H1 (cell line): ENCODE measurements around the gene KDM2A. TPM values are rescaled to one million over a fixed set of nuclear protein-coding genes. Genes with fewer than 3 reads are reported as not detected.

ENCODE experiments used
- CTCF ChIA-PET: fragments of 300-600 bp; sonication (Branson Sonifier 250); formaldehyde crosslinking; loops from one replicate; lab custom pipeline; 2021; ENCODE audit not compliant: partially characterized antibody; lab: Charles Lee
- POLR2A ChIA-PET: fragments of 300-600 bp; sonication (Branson Sonifier 250); formaldehyde crosslinking; loops from one replicate; lab custom pipeline; 2021; ENCODE audit warnings: inconsistent platforms; ENCODE audit not compliant: partially characterized antibody; lab: Charles Lee
- DNase-seq, 2 experiments: peaks; one replicate each; pipeline versions ENCODE4 v3.0.0 to v3.0.0-alpha.2; 2010 to 2022; ENCODE audit warnings: low spot score in 2 of 2, low read depth in 1 of 2, mixed read lengths in 1 of 2
- FAIRE-seq: peaks from 2 replicates; lab custom pipeline; 2011; peaks lifted over from hg19 to GRCh38; lab: Jason Lieb, UNC
- H2AFZ ChIP-seq: 2 replicates; pipeline ENCODE4 v1.8.1; 2012; ENCODE audit warnings: low read length, inconsistent platforms
- H2AK5ac ChIP-seq: 2 replicates; pipeline ENCODE4 v1.6.1; 2013; ENCODE audit warnings: low read depth, low read length
- H2BK120ac ChIP-seq: replicated peaks from 2 replicates; pipeline ENCODE3; 2013; ENCODE audit warnings: low read depth, low read length, inconsistent platforms
- H2BK12ac ChIP-seq: 2 replicates; pipeline ENCODE4 v1.6.1; 2013; ENCODE audit warnings: low read depth, low read length
- H2BK15ac ChIP-seq: 2 replicates; pipeline ENCODE4 v1.6.1; 2013; ENCODE audit warnings: low read length
- H2BK20ac ChIP-seq: 2 replicates; pipeline ENCODE4 v1.6.1; 2013; ENCODE audit warnings: low read length
- H2BK5ac ChIP-seq: 2 replicates; pipeline ENCODE4 v1.6.1; 2013; ENCODE audit warnings: low read depth, low read length
- H3K14ac ChIP-seq: 2 replicates; pipeline ENCODE4 v1.6.1; 2013; ENCODE audit warnings: inconsistent platforms; ENCODE audit not compliant: insufficient read length
- H3K18ac ChIP-seq: 2 replicates; pipeline ENCODE4 v1.6.1; 2013; ENCODE audit warnings: low read length; ENCODE audit errors: extremely low read depth
- H3K23ac ChIP-seq: 2 replicates; pipeline ENCODE4 v1.6.1; 2013; ENCODE audit warnings: inconsistent platforms; ENCODE audit not compliant: insufficient read length
- H3K23me2 ChIP-seq: 2 replicates; pipeline ENCODE4 v1.6.1; 2013; ENCODE audit warnings: low read depth, low read length
- H3K27ac ChIP-seq: 2 replicates; pipeline ENCODE4 v1.6.1; 2011; ENCODE audit warnings: low read depth, low read length, inconsistent platforms
- H3K27me3 ChIP-seq, 4 experiments: replicated peaks in 1 of 4; 1 replicate in 1 of 4; 2 replicates in 3 of 4; pipeline versions ENCODE4 v1.6.1 to v1.8.1; 2011 to 2013; ENCODE audit warnings: low read length in 3 of 4, mild to moderate bottlenecking in 3 of 4, inconsistent platforms in 2 of 4, mixed read lengths in 2 of 4, moderate library complexity in 1 of 4; ENCODE audit not compliant: control insufficient read depth in 3 of 4, insufficient read depth in 3 of 4; ENCODE audit errors: extremely low read depth in 1 of 4
- H3K36me3 ChIP-seq, 4 experiments: 2 replicates each; pipeline versions ENCODE4 v1.6.1 to v1.8.1; 2011 to 2013; ENCODE audit warnings: mild to moderate bottlenecking in 4 of 4, low read length in 3 of 4, moderate library complexity in 2 of 4, control low read depth in 1 of 4, inconsistent platforms in 1 of 4; ENCODE audit not compliant: insufficient read depth in 4 of 4, control insufficient read depth in 2 of 4
- H3K4ac ChIP-seq: replicated peaks from 2 replicates; pipeline ENCODE3; 2013; ENCODE audit warnings: low read length, low read depth, mixed read lengths, inconsistent platforms; ENCODE audit not compliant: insufficient read length
- H3K4me1 ChIP-seq, 4 experiments: replicated peaks in 1 of 4; 1 replicate in 1 of 4; 2 replicates in 3 of 4; pipeline versions ENCODE4 v1.6.1 to v1.8.1; 2011 to 2013; ENCODE audit warnings: low read length in 3 of 4, inconsistent platforms in 2 of 4, mixed read lengths in 1 of 4; ENCODE audit not compliant: insufficient read depth in 4 of 4, control insufficient read depth in 3 of 4
- H3K4me2 ChIP-seq, 2 experiments: 2 replicates each; pipeline versions ENCODE4 v1.6.1 to v1.8.1; 2011 to 2013; ENCODE audit warnings: low read depth in 2 of 2, low read length in 2 of 2, control low read depth in 1 of 2, inconsistent platforms in 1 of 2, mild to moderate bottlenecking in 1 of 2; ENCODE audit not compliant: insufficient read depth in 1 of 2
- H3K4me3 ChIP-seq, 4 experiments: fragments of 200-600, 300-600 bp in 1 of 4; sonication (generic), shearing (Covaris generic), sonication (Bioruptor Twin) in 1 of 4; 2 replicates each; pipeline versions ENCODE4 v1.5.1 to v1.8.1; 2011 to 2016; ENCODE audit warnings: low read length in 4 of 4, low read depth in 3 of 4, control low read depth in 2 of 4, inconsistent platforms in 2 of 4, mild to moderate bottlenecking in 2 of 4, mixed read lengths in 1 of 4, moderate library complexity in 1 of 4; ENCODE audit not compliant: insufficient read depth in 2 of 4; ENCODE audit errors: extremely low read depth in 1 of 4
- H3K56ac ChIP-seq: replicated peaks from 2 replicates; pipeline ENCODE3; 2013; ENCODE audit warnings: low read depth, mild to moderate bottlenecking, mixed read lengths, low read length, inconsistent platforms; ENCODE audit not compliant: insufficient read length
- H3K79me1 ChIP-seq: 2 replicates; pipeline ENCODE4 v1.6.1; 2013; ENCODE audit warnings: low read depth, low read length, control low read depth
- H3K79me2 ChIP-seq, 2 experiments: 2 replicates each; pipeline versions ENCODE4 v1.6.1 to v1.8.1; 2012 to 2013; ENCODE audit warnings: low read length in 2 of 2, mild to moderate bottlenecking in 2 of 2, inconsistent platforms in 1 of 2; ENCODE audit not compliant: insufficient read depth in 2 of 2, control insufficient read depth in 1 of 2
- H3K9ac ChIP-seq, 4 experiments: replicated peaks in 1 of 4; 1 replicate in 1 of 4; 2 replicates in 3 of 4; pipeline versions ENCODE4 v1.6.1 to v1.8.1; 2011 to 2013; ENCODE audit warnings: low read depth in 3 of 4, low read length in 3 of 4, control low read depth in 2 of 4, mild to moderate bottlenecking in 2 of 4, moderate library complexity in 2 of 4, inconsistent platforms in 1 of 4; ENCODE audit errors: extremely low read depth in 1 of 4
- H3K9me3 ChIP-seq, 2 experiments: 2 replicates each; pipeline versions ENCODE4 v1.6.1 to v1.8.1; 2012 to 2013; ENCODE audit warnings: mild to moderate bottlenecking in 2 of 2, moderate library complexity in 2 of 2, control low read depth in 1 of 2, inconsistent platforms in 1 of 2, low read depth in 1 of 2, low read length in 1 of 2, mixed read lengths in 1 of 2; ENCODE audit not compliant: insufficient read depth in 2 of 2
- H4K20me1 ChIP-seq, 2 experiments: replicated peaks in 1 of 2; 2 replicates each; pipeline versions ENCODE3 to v1.8.1; 2011 to 2013; ENCODE audit warnings: inconsistent platforms in 2 of 2, low read length in 2 of 2, mild to moderate bottlenecking in 1 of 2; ENCODE audit not compliant: insufficient read depth in 2 of 2, control insufficient read depth in 1 of 2
- H4K5ac ChIP-seq: 2 replicates; pipeline ENCODE4 v1.6.1; 2013; ENCODE audit warnings: low read length, low read depth, mixed read lengths, inconsistent platforms; ENCODE audit not compliant: insufficient read length
- H4K8ac ChIP-seq: 2 replicates; pipeline ENCODE4 v1.8.0; 2013; ENCODE audit warnings: mild to moderate bottlenecking, moderate library complexity, low read length, inconsistent platforms; ENCODE audit not compliant: insufficient read depth; ENCODE audit errors: extremely low read depth
- H4K91ac ChIP-seq: replicated peaks from 2 replicates; pipeline ENCODE3; 2013; ENCODE audit warnings: low read length, mixed read lengths, inconsistent platforms; ENCODE audit not compliant: insufficient read length
- ASH2L ChIP-seq: fragments of 200-600, 300-600 bp; sonication (generic); IDR thresholded peaks from one replicate; pipeline ENCODE4 v1.7.1; 2017; ENCODE audit warnings: low read length
- NRF1 ChIP-seq: IDR thresholded peaks from 2 replicates; pipeline ENCODE4 v1.6.1; 2011; ENCODE audit warnings: mild to moderate bottlenecking, low read depth, low read length, improper control_type of control experiment
- WGBS, 2 experiments: shearing (Covaris generic) in 1 of 2; methylation state at CpG; one replicate each; pipeline versions ENCODE4 v1.1.6 to v1.1.7; 2013 to 2015; ENCODE audit warnings: low lambda C conversion rate in 2 of 2, mixed read lengths in 2 of 2, inconsistent platforms in 1 of 2, low coverage in 1 of 2, missing lambda C conversion rate in 1 of 2; ENCODE audit not compliant: insufficient replicate concordance in 2 of 2, insufficient coverage in 1 of 2, insufficient read length in 1 of 2; ENCODE audit errors: extremely low coverage in 1 of 2, missing lambda C conversion rate in 1 of 2; 5-methylcytosine and 5-hydroxymethylcytosine counted together
- polyA plus RNA-seq, 7 experiments: library from polyadenylated mRNA; depleted of rRNA in 3 of 7; stranded (reverse) in 5 of 7; unstranded in 2 of 7; fragments of >200 nt in 5 of 7; fragments of 200-250 nt in 2 of 7; gene quantifications; 1 replicate in 5 of 7; 2 replicates in 1 of 7; 4 replicates in 1 of 7; pipeline versions ENCODE4 v1.2.1 to v1.2.3, GENCODE V29; 2011 to 2013; ENCODE audit warnings: missing spikeins in 2 of 7, mixed read lengths in 2 of 7
- total RNA-seq: library from RNA; stranded (reverse); fragmentation: NEBNext Ultra II Directional; extraction: Animal tissue kit (Norgen Biotek cat#: 25700); gene quantifications from 2 replicates; pipeline ENCODE4 v1.2.1, GENCODE V29; 2021

The KDM2A gene
- total and polyA plus RNA-seq, 2 of the 8 experiments (the other 6 are each of a cell fraction or from before 2014, with no cell fraction given): 55.4 to 66.2 TPM

GRCh38 chr11:67076202-67076601 lies 42.9 kb upstream of the KDM2A start:
- no peaks in the 10 kb centered on the region for H3K79me2 ChIP-seq
- H2BK5ac ChIP-seq: no peak overlapping the region
- no peak overlapping the region for H3K23ac ChIP-seq
- 87% methylated on average over 6 of the region's 6 CpGs; no CpG with 5 or more reads in 1 of the 2 experiments for WGBS, 2 experiments
- no peak overlapping the region for H3K4ac ChIP-seq
- H3K23me2 ChIP-seq: no peaks in the 10 kb centered on the region; the same call in 1 of the 2 replicates
- H3K9me3 ChIP-seq: no peaks in the 10 kb centered on the region
- H2BK15ac ChIP-seq: 0 out of 2 replicates have a peak overlapping the region, but pooled peaks have one; percentile 92
- H3K4me2 ChIP-seq: no peak overlapping the region
- no peak overlapping the region for H3K14ac ChIP-seq
- TF ChIP-seq NRF1 (no peak), ASH2L (no peak)
- no peak overlapping the region for H2BK12ac ChIP-seq
- ChIA-PET POLR2A (interaction anchor here (0.7 to 1.0 kb wide), 3 partner anchors 19 to 422 kb away, joined by 3 to 4 read pairs (median 4); no protein-coding TSS in a partner anchor), CTCF (interaction anchor here (0.5 kb wide), 1 partner anchor 69 kb away, joined by 3 read pairs; no protein-coding TSS in a partner anchor)
- no peaks in the 10 kb centered on the region for H3K36me3 ChIP-seq
- H2AK5ac ChIP-seq: no peak overlapping the region
- no peak overlapping the region for H3K18ac ChIP-seq
- H4K8ac ChIP-seq: no peak overlapping the region
- no peak overlapping the region for H2BK120ac ChIP-seq
- H2BK20ac ChIP-seq: no peak overlapping the region
- DNase-seq (no peak), FAIRE-seq (no peak)
- H4K5ac ChIP-seq: no peak overlapping the region
- no peaks in the 10 kb centered on the region for H3K27me3 ChIP-seq
- no peaks in the 10 kb centered on the region for H4K20me1 ChIP-seq
- H3K27ac ChIP-seq: no peak overlapping the region
- H2AFZ ChIP-seq: no peak overlapping the region
- H3K9ac ChIP-seq: no peak overlapping the region
- no peak overlapping the region for H3K4me3 ChIP-seq
- peaks cover 0 to 13% (median 2%) of the 10 kb centered on the region in 4 experiments; a peak in 5 of 7 replicates for H3K4me1 ChIP-seq
- no peak overlapping the region for H4K91ac ChIP-seq
- peaks cover 2% of the 10 kb centered on the region; the same call in 1 of the 2 replicates for H3K79me1 ChIP-seq
- no peak overlapping the region for H3K56ac ChIP-seq
